A673 (cell line): ENCODE data around the gene MTHFD1L.
A peak's percentile ranks its signal among the peaks of the same experiment; 100 is the strongest.

Experiments used
- EZH2 ChIP-seq: fragments of 200-600 bp; sonication (generic); IDR thresholded peaks from 2 replicates; pipeline ENCODE4 v1.6.1; 2017; ENCODE audit warnings: borderline replicate concordance, low read depth, mild to moderate bottlenecking, mixed read lengths, antibody characterized with exemption, low read length; ENCODE audit not compliant: poor library complexity, severe bottlenecking
- TF ChIP-seq, protein P1 (sequence below): fragments of 300-800, 200-600 bp; sonication (generic); conservative IDR thresholded peaks from 2 replicates; pipeline ENCODE4 v1.5.1; 2017; ENCODE audit warnings: low read depth, mild to moderate bottlenecking, antibody characterized with exemption, low read length, moderate library complexity, mixed read lengths

DNA sequence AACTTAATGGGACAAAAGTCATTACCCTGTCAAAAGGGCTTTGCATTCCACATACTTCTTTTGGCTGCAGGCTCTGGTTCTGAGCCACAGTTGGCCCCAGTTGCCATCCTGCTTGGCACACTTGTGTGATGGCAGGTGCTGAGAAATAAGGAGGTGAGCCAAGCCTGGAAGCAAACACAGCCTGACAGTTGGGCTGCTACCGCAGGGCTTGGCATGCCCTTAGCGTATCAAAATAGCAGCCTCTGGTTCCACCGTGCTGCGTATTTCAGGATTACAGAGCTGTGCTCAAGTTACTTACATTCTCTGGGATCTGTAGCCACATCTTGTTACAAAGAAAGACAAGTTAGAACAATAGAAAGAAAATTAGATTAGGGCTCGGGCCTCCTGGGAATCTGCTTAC is 11.1 kb downstream of the MTHFD1L start:
- TF ChIP-seq, protein P1, sequence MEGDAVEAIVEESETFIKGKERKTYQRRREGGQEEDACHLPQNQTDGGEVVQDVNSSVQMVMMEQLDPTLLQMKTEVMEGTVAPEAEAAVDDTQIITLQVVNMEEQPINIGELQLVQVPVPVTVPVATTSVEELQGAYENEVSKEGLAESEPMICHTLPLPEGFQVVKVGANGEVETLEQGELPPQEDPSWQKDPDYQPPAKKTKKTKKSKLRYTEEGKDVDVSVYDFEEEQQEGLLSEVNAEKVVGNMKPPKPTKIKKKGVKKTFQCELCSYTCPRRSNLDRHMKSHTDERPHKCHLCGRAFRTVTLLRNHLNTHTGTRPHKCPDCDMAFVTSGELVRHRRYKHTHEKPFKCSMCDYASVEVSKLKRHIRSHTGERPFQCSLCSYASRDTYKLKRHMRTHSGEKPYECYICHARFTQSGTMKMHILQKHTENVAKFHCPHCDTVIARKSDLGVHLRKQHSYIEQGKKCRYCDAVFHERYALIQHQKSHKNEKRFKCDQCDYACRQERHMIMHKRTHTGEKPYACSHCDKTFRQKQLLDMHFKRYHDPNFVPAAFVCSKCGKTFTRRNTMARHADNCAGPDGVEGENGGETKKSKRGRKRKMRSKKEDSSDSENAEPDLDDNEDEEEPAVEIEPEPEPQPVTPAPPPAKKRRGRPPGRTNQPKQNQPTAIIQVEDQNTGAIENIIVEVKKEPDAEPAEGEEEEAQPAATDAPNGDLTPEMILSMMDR, result 0 out of 2 replicates have a peak, but pooled peaks have one; percentile 20
- TF ChIP-seq EZH2, result no peak
